M059J (cell line): ENCODE results near the gene RALY. TPM values are rescaled to one million over a fixed set of nuclear protein-coding genes. Genes with fewer than 3 reads are reported as not detected.
A peak's percentile ranks its signal among the peaks of the same experiment; 100 is the strongest.

Experiments
- DNase-seq: peaks from one replicate; pipeline ENCODE4 v3.0.0-alpha.2; 2012; ENCODE audit warnings: low read depth
- total RNA-seq: library from RNA; depleted of rRNA; stranded (reverse); fragments of >200 nt; shearing (Covaris generic); gene quantifications from 2 replicates; pipeline ENCODE4 v1.2.3, GENCODE V29; 2014

Gene RALY
- total RNA-seq, 1 experiment from 2014 or later = 230 TPM

GRCh38 chr20:33986560-33987216 lies 7.0 kb upstream of the RALY start:
- DNase-seq = no peak

GRCh38 chr20:33990075-33990474 lies 3.6 kb upstream of the RALY start:
- DNase-seq = no peak

GRCh38 chr20:33991502-33991901 lies 2.2 kb upstream of the RALY start:
- DNase-seq = no peak

- peak; percentile 78 for DNase-seq
Observed at GRCh38 chr20:33992145-33992922, 1.4 kb upstream of the RALY start.

GRCh38 chr20:33992923-33993575 lies 662 bp upstream of the RALY start:
- DNase-seq = peak; percentile 99

- peak; percentile 89 for DNase-seq
Observed at GRCh38 chr20:33994222-33994913, 657 bp downstream of the RALY start.

GRCh38 chr20:33995053-33995831 lies 1.5 kb downstream of the RALY start:
- peak; percentile 31 for DNase-seq

GRCh38 chr20:33999025-33999649 lies 5.4 kb downstream of the RALY start:
- DNase-seq = no peak

- peak; percentile 34 for DNase-seq
Observed at GRCh38 chr20:34001378-34001777, 7.7 kb downstream of the RALY start.

- no peak for DNase-seq
Observed at GRCh38 chr20:34004227-34004626, 10.5 kb downstream of the RALY start.

GRCh38 chr20:34004790-34005457 lies 11.2 kb downstream of the RALY start:
- no peak for DNase-seq

GRCh38 chr20:34006619-34007018 lies 12.9 kb downstream of the RALY start:
- no peak for DNase-seq

- no peak for DNase-seq
Observed at GRCh38 chr20:34008477-34008876, 14.8 kb downstream of the RALY start.

- peak; percentile 19 for DNase-seq
Observed at GRCh38 chr20:34010405-34010931, 16.8 kb downstream of the RALY start.

GRCh38 chr20:34011275-34011674 lies 17.6 kb downstream of the RALY start:
- no peak for DNase-seq

- DNase-seq = no peak
Observed at GRCh38 chr20:34012330-34012729, 18.6 kb downstream of the RALY start.

- DNase-seq = no peak
Observed at GRCh38 chr20:34012735-34013134, 19.0 kb downstream of the RALY start.

- no peak for DNase-seq
Observed at GRCh38 chr20:34013554-34013953, 19.8 kb downstream of the RALY start.

- DNase-seq = no peak
Observed at GRCh38 chr20:34014878-34015277, 21.2 kb downstream of the RALY start.
